Psoas muscle (tissue), 8 donors: ENCODE results near the gene TMEM121. TPM values are rescaled to one million over a fixed set of nuclear protein-coding genes. Genes with fewer than 3 reads are reported as not detected.

Experiments used
- ATAC-seq, 4 donors: fragments of 200-7000 bp; cut with Tn5 transposase; one replicate each; pipeline ENCODE4 v1.9.1; 2020; ENCODE audit warnings: moderate library complexity in 3 of 4, mild to moderate bottlenecking in 2 of 4
- DNase-seq, 2 donors: peaks; one replicate each; pipeline ENCODE4 v3.0.0-alpha.2; 2020
- H3K27ac ChIP-seq: fragments of 200-600 bp; one replicate; pipeline ENCODE4 v1.8.0; 2022
- H3K27me3 ChIP-seq, 3 donors: fragments of 200-600 bp in 1 of 3; one replicate each; pipeline versions ENCODE4 v1.6.1 to v1.8.0; 2013 to 2022; ENCODE audit warnings: low read length in 2 of 3, mild to moderate bottlenecking in 2 of 3, moderate library complexity in 1 of 3; ENCODE audit not compliant: insufficient read depth in 3 of 3
- H3K36me3 ChIP-seq, 2 donors: fragments of 200-600 bp in 1 of 2; one replicate each; pipeline versions ENCODE4 v1.6.1 to v1.8.0; 2013 to 2022; ENCODE audit warnings: low read depth in 1 of 2, mild to moderate bottlenecking in 1 of 2, moderate library complexity in 1 of 2; ENCODE audit not compliant: insufficient read depth in 1 of 2
- H3K4me1 ChIP-seq: fragments of 200-600 bp; one replicate; pipeline ENCODE4 v1.8.0; 2022
- H3K4me3 ChIP-seq: fragments of 200-600 bp; one replicate; pipeline ENCODE4 v1.8.0; 2022; ENCODE audit warnings: mild to moderate bottlenecking
- H3K9me3 ChIP-seq: fragments of 200-600 bp; one replicate; pipeline ENCODE4 v1.8.0; 2022
- CTCF ChIP-seq: fragments of 200-600 bp; IDR thresholded peaks from one replicate; pipeline ENCODE4 v1.8.0; 2022; ENCODE audit warnings: antibody characterized with exemption
- WGBS, 3 donors: extraction: QIAGEN DNeasy Blood & Tissue Kit; methylation state at CpG; one replicate each; pipeline versions ENCODE4 v1.1.6 to v1.1.7; 2013; 5-methylcytosine and 5-hydroxymethylcytosine counted together
- intact Hi-C, 2 donors: fragments of 100-400 bp; cut with DNase I; formaldehyde crosslinking; loops; one replicate each; pipeline versions ENCODE4 v1.11.0 to v1.14.2; 2022
- polyA plus RNA-seq, 3 donors: library from polyadenylated mRNA; stranded (reverse); fragments of 200-250 nt; gene quantifications; one replicate each; pipeline ENCODE4 v1.2.3, GENCODE V29; 2013
- total RNA-seq, 4 donors: library from RNA; stranded (reverse); fragmentation: NEBNext Ultra II Directional in 2 of 4; extraction: Animal tissue kit (Norgen Biotek cat#: 25700) in 2 of 4; gene quantifications; one replicate each; pipeline versions ENCODE4 v1.2.1 to v1.2.4, GENCODE V29; 2021 to 2023
- donor health status: healthy with polysubstance abuse.
- donor health status: DM: no; HTN: no; CAD: no; lungs with moderate emphysema.
- donor health status: Bipolar disorder and iron deficiency.
- donor health status: healthy.
- donor health status: DM: yes; HTN: yes; CAD: no.
- donor health status: DM: no; HTN: no; CAD: no.
- donor health status: DM: no; HTN: no; CAD: no.
- donor health status: DM: yes; HTN: yes; CAD: no.

TMEM121 gene
- total and polyA plus RNA-seq, 7 donors: 0.08 to 0.60 (median 0.38) TPM

- Histone ChIP-seq H3K4me1 (peaks cover 12% of the 10 kb centered on the region), H3K27me3 (peaks cover 0 to 22% (median 0%) of the 10 kb centered on the region in 3 donors), H3K9me3 (no peaks in the 10 kb centered on the region), H3K36me3 (no peaks in the 10 kb centered on the region), H3K4me3 (peak overlapping the region; percentile 75), H3K27ac (peak overlapping the region; percentile 60)
- ATAC-seq: no peak
- intact Hi-C loops: loop anchor here in 1 of 2 donors (5.0 kb wide), 1 partner anchor 40 kb away; no protein-coding TSS in a partner anchor
- no peak for TF ChIP-seq CTCF
- 18 to 20% (median 19%) methylated on average over 35 to 48 of the region's 48 CpGs for WGBS, 3 donors
- DNase-seq: peak in 1 of 2 donors; percentile 65
Measured at GRCh38 chr14:105487449-105487985, 38.9 kb upstream of the TMEM121 start.

DNA sequence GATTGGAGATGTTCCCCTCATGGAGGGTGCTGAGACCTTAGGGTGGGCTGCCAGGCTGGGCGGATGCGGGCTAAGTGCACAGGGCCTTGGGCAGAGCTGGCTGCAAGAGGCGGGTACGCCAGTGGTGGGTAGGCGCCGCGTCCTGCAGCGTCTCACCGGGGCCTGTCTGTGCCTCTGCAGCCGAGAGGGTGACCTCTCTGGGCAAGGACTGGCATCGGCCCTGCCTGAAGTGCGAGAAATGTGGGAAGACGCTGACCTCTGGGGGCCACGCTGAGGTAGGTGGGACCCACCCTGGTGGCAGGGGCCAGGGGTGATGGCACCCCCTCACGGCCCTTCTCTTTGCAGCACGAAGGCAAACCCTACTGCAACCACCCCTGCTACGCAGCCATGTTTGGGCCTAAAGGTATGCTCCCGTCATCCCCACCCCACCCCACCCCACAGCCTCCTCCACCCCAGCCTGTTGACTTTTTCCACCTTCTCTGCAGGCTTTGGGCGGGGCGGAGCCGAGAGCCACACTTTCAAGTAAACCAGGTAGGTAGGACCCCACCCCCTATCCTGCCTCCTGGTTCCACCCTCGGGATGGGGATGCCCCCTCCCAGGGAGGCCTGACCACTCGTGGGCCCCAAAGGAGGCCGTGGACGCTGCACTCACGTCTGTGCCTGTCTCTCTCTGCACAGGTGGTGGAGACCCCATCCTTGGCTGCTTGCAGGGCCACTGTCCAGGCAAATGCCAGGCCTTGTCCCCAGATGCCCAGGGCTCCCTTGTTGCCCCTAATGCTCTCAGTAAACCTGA, 38.2 kb upstream of the TMEM121 start:
- peak overlapping the region; percentile 60 for H3K27ac ChIP-seq
- H3K27me3 ChIP-seq: peaks cover 0 to 22% (median 0%) of the 10 kb centered on the region in 3 donors
- no peaks in the 10 kb centered on the region for H3K36me3 ChIP-seq
- DNase-seq (peak; percentile 18 to 53), ATAC-seq (no peak)
- WGBS, 3 donors: 80 to 83% (median 81%) methylated on average over 25 to 26 of the region's 26 CpGs
- intact Hi-C loops: loop anchor here (2.0 to 5.0 kb wide), 2 partner anchors 41 to 115 kb away; no protein-coding TSS in a partner anchor
- no peak for TF ChIP-seq CTCF
- H3K4me1 ChIP-seq: peaks cover 7% of the 10 kb centered on the region
- H3K9me3 ChIP-seq: no peaks in the 10 kb centered on the region
- H3K4me3 ChIP-seq: peak overlapping the region; percentile 75

DNA sequence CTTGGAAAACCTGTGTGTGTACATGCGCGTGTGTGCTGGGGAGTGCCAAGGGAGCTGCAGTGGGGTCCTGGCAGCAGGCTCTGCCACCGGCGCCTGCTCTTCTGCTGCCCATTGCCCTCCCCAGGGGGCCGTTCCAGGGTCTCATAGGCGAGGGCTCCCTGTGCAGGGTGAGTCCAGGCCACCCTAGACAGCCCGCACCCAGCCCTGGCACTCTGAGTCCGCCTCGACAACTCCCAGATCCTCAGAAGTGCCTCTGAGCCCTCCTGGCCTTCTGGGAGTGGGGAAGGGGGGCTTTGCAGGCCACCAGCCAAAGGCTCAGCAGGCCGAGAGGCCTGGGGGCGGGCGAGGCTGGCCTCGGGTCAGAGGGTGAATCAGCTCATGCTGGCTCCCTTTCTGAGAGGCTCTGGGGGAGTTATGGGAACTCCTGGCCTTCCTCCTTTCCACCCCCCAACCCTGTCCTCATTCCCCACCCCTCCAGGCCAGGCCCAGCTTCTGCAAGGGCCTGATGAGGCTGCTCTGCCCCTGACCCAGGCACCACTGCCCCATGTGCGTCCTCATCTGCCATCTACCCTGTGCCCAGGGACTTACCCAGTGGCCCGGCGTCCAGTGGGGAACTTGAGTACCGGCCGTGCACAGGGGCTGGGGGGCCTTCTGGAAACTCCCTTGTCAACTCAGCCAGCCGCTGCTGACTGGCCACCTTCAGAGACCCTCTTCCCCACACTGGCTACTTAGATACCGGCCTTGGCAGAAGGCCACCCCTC, 37.4 kb upstream of the TMEM121 start:
- intact Hi-C loops: loop anchor here (1.0 to 5.0 kb wide), 3 partner anchors 42 to 119 kb away; no protein-coding TSS in a partner anchor
- H3K4me1 ChIP-seq: peaks cover 6% of the 10 kb centered on the region

More for the DNA sequence above, 37.4 kb upstream of the TMEM121 start:
- Histone ChIP-seq H3K27ac (no peak overlapping the region), H3K4me3 (peak overlapping the region; percentile 75), H3K27me3 (peaks cover 0 to 22% (median 0%) of the 10 kb centered on the region in 3 donors), H3K36me3 (no peaks in the 10 kb centered on the region), H3K9me3 (no peaks in the 10 kb centered on the region)
- 65 to 73% (median 68%) methylated on average over 19 to 20 of the region's 20 CpGs for WGBS, 3 donors
- DNase-seq (peak; percentile 32 to 58), ATAC-seq (no peak)
- TF ChIP-seq CTCF: no peak
